Activated CD4-positive, alpha-beta T cell treated with anti-CD3 and anti-CD28 coated beads for 1 hour (primary cell): Measurements from ENCODE around the gene TIAM2.
"Not testable (repeated sequence)": the region's sequence is repeated elsewhere in the genome, so short reads cannot be mapped to it uniquely, and the experiment has no call there.

Experiments used
- DNase-seq: peaks from one replicate; pipeline ENCODE4 v3.0.0-alpha.2; 2020

The TIAM2 gene

DNA sequence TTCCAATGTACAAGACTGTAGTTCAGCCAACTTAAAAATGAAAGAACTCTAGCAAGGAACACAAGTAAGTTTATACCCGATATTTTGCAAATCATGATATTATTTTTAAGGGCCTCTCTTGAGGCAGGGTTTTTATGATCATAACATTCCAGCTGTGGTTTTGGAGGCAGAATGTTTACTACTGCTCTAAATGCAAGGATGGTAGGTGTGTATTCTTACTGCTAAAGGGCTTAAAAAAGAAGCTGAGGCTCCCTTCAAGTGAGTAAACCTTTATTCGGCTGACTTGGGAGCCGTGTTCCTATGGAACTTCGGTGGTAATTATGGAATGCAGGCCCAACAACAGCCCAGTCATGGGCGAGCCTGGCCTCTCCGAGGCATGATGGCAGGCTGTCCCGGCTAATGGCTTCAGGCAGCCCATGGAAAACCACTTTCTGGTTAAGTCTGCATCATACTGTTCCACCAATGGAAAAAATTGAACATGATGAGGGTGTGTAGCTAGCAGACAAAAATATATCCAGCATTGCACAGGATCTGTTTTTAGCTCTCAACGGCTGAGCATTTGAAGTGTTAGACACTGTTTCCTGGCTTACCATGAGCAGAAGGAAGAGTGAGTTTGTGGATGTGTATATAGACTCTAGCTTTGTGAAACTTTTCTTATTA lies 111.5 kb downstream of the TIAM2 start:
- DNase-seq: no peak

DNA sequence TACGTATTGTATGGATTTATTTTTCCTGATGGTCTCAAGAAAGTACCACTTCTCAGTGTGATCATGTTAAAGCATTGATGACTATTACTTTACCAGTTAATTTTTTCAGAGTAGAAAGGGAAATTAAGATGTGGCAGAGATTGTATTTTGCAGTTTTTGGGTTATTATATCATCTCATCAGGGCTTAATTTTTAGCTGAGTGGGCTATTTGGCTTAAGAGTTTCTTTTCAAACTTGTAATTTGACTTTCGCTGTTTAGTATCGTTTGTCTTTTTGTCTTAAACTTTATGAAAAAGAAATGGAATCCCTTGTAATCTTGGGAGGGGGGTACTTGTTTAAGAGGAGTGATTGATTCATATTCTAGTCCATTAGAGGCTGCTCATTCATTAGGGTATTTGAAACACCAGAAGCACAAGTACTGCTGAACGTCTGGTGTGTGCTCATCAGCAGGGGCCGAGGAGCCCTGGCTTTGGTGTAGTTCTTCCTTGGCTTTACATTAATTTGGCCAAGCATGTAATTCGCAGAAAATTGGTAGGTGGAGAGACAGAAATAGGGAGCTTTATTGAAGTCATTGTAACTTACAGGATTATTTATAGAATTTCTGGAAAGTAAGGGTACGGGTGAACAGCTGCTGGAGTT lies 112.4 kb downstream of the TIAM2 start:
- DNase-seq: no peak

DNA sequence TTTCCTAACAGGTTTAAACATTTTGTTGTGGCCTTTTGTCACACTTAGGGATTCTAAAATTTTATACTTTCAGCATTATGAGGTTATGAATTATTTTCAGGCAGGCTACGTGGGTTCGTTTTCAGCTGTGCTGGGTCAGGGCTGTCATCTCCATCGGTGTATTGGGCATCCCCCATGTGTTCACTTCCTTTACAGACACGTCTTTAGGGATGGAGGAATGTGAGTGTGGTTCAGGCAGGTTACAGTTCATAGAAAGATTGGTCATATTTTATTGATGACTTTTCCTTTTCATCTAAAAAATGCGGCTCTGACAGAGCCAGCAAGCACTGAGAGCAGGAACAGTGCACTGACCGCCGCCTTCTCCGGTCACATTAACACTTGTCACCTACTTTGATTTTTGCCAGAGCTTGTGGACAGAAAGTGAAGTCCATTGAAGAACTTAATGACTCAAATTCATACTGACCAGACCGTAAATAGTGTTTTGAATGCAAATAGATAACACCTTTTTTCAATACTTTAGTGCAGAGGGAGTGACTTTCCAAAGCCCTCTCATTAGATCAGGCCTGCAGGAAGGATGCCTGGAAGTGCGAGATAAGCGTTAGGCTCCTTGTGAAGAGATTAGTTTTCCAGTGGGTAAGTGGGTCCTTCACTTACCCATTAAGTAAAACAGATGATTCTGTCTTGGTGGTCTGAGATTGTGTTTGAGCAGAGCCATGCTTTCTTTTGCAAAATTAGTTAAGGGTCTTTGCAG lies 113.1 kb downstream of the TIAM2 start:
- no peak for DNase-seq

DNA sequence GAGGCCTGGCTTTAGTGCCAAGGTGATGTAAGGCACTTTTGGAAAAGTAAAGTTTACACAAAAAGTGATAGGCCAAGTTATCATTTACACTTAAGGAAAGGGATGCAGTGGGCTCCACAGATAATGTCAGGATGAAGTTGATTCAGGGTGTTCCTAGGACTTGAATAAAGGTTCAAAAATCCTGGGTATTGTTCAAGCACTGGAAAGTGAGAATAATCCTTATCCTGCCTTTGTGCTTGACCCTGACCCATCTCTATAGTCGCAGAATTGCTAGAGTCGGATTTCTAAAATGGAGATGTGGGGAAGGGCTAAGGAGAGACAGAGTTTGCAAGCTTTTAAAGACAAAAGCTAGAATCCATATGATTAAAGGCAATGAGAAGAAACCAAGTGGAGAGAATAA lies 115.6 kb downstream of the TIAM2 start:
- no peak for DNase-seq

DNA sequence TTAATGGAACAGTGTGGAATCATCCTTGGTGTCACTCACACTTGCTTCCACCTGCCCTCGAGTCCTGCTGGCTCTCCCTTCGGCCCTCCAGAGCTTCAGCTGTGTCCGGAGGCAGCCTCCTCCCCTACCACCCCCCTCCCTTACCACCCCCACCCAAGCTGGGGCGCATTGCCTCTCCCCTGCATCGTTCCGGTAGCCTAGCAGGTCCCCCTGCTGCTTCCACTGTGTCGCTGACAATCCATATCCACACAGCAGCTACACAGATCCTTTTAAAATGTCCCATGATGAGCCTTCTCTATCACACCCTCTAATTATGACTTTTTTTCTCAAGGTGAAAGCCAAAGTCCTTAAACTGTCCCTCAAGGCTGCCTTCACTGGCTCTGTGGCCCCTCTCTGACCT lies 117.6 kb downstream of the TIAM2 start:
- DNase-seq: no peak

DNA sequence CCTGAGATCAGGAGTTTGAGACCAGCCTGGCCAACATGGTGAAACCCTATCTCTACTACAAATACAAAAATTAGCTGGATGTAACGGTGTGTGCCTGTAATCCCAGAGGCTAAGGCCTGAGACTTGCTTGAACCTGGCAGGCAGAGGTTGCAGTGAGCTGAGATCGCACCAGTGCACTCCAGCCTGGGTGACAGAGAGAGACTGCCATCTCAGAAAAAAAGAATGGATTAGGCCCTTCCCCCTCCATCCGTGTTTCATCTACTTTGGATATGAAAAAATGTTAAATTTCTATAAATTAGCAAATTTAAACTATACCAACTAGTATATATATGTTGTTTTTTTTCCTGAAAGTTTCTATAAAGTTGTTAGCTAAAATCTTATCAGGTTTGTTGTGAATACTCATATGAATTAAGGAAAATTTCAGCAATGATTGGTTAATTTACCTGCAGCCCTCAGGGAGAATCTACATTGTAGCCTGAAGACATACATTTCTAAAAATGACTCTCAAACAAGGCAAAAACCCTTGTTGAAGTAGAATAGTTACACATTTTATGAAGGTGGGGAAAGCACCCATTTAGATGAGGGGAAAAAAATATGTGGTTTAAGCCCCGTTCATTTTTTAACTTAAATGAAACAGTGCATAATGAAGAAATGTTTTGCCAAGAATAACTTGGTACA lies 120.9 kb downstream of the TIAM2 start:
- DNase-seq: no peak

DNA sequence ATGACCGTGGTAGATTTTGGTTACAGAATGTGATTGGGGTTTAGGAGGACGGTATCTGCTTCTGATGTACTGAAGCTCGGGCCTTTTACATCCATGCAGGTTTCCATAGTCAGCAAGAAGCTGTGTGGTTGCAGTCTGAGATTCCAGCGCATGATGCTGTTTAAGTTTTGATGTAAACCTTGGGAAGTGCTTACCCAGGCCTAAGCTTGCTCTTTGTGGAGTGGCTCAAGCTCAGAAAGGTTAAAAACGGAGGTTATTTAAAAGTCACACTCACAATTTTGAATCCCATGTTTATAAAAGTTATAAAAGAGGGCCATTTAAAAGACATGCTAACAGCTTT lies 121.4 kb downstream of the TIAM2 start:
- DNase-seq: no peak

DNA sequence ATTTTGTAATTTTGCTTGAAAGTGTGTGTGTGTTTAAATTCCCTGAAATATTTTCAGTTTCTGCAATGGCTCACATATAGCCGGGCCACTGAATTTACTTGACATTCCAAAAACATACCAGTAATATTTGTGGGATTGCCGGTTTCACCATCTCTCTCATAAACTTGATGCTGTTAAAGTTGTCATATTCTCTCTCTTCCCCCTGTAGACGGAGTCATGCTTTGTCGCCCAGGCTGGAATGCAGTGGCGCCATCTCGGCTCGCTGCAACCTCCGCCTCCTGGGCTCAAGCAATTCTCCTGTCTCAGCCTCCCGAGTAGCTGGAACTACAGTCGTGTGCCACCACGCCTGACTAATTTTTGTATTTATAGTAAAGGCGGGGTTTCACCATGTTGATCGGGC lies 122.1 kb downstream of the TIAM2 start:
- DNase-seq: no peak

DNA sequence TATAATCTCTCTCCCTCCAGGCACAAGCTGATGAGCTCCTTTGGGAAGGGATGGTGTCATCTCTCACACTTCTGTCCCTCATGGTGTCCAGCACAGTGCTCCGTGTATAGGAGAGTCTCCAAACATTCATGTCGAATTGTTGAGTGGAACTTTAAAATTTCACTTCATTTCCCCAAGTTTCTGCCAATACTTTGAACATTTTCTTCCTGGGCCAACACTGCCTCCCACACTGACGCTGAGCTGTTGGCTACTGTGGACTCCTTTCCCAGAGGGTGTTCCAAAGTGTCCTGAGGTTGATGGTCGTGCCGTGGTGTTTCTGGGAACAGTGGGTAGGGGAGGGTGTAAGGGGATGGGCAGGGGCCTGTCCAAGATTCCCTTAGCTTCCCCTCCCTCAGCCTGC lies 122.7 kb downstream of the TIAM2 start:
- no peak for DNase-seq

DNA sequence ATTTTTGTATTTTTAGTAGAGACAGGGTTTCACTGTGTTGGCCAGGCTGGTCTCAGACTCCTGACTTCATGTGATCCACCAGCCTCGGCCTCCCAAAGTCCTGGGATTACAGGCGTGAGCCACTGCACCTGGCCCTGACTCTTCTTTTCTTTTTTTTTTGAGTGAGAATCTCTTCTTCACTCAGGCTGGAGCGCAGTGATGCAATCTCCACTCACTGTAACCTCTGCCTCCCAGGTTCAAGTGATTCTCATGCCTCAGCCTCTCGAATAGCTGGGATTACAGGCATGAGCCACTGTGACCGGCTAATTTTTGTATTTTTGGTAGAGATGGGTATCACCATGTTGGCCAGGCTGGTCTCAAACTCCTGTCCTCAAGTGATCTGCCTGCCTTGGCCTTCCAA lies 124.1 kb downstream of the TIAM2 start:
- not testable (repeated sequence) for DNase-seq

DNA sequence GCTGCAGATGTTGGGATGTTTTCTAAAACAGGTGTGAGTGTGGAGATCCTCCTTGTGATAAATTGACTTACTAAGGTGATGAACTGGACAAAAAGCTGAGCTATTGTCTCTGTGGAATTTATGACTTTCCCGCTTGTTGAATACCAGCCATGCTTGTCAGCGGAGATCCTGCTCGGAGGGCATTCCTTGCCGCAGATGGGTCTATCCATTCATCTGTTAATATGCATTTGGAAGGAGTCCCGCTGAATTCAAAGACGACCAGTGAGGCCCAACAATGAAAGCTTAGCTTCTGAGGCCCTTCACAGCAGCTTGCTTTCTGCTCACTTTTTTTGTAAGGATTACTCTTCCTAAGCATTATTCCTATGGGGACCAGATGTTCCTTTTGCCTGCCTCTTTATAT lies 124.9 kb downstream of the TIAM2 start:
- no peak for DNase-seq

DNA sequence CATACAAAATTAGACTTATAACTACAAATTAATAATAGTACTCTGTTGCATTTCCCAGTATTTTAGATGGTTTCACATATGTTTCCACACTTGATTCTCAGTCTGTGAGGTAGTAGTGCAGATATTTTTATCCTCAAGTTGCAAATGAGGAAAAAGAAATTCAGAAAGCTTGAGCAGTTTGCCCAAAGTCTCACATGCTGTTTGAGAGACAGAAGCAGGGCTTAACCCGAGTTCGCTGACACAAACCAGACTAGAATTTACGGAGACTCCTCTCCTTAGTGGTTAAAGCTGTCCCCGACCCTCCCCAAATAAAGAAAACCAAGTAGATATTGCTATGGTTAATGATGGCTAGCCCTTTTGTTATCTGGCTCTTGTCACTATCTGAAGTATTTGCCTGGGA lies 126.2 kb downstream of the TIAM2 start:
- no peak for DNase-seq

DNA sequence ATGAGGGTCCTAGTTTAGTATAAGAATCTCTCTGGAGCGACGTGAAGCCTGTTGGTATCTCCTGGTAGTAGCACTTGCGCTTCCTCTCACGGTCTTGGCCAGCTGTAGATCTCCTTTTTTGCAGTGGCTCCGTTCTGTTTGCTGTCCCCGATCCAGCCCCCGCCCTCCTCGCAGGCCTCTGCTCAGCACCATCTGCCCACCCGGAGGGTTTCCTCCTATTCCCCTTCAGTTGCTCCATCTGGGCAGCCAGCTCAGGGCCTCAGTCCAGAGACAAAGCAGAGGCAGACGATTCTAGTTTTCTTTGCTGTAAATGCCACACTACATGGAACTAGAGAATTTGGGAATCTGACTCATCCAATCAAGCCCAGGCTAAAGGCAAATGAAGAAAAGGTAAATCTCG lies 126.6 kb downstream of the TIAM2 start:
- no peak for DNase-seq

DNA sequence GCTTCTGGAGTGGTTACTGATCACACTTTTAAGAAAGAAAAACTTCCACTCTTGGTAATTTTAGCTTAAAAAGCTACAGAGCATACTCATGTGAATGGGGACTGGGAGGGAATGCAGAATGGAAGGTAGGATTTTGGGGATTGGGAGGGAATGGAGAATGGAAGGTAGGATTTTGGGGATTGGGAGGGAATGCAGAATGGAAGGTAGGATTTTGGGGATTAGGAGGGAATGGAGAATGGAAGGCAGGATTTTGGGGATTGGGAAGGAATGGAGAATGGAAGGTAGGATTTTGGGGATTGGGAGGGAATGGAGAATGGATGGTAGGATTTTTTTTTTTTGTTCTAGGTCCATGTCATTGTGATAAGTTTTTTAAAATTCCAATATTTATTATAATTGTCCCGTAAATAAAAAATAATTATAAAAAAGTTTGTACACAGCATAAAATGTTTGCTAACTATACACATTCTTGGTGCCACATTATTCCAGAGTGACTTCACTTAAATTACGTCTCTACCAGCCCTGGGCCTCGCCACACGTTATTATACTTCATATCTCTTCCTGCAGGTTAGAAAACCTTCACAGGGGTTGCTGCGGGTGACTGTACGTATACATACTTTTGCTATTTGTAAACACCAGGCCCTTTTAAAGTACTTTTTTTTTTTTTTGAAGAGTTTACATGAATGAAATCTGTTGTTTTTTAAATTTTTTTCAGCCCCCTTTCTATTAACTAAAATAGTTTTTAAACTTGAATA lies 127.3 kb downstream of the TIAM2 start:
- DNase-seq: no peak

DNA sequence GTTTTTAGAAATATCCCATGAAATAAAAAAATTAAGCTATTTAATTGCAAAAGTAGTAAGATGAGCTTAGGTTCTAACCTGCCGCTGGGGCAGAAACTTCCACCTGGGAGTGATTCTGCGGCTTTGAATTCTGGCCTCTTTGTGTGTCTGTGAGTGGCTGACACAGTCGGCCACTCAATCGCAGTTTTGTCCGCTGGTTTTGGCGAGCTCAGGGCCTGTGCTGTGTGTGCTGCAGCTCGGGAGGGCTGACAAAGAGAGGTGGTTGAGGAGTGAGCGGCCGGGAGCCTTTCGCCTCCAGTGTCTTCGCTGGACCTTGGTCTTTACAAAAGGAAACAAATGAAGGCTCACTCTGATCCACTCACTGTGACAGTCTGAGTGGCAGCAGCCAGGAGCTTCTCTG lies 128.4 kb downstream of the TIAM2 start:
- no peak for DNase-seq

DNA sequence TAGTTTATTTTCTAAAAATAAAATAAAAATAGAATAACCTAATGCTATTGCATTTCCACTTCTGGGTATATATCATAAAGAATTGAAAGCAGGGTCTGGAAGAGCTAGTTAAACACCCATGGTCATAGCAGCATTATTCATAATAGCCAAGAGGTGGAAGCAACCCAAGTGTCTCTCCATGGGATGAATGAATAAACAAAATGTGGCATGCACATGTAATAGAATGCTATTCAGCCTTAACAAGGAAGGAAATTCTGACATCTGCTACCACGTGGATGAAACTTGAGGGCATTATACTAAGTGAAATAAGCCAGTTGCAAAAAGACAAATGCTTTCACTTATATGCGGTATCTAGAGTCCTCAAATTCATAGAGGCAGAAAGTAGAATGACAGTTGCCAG lies 130.8 kb downstream of the TIAM2 start:
- DNase-seq: no peak

DNA sequence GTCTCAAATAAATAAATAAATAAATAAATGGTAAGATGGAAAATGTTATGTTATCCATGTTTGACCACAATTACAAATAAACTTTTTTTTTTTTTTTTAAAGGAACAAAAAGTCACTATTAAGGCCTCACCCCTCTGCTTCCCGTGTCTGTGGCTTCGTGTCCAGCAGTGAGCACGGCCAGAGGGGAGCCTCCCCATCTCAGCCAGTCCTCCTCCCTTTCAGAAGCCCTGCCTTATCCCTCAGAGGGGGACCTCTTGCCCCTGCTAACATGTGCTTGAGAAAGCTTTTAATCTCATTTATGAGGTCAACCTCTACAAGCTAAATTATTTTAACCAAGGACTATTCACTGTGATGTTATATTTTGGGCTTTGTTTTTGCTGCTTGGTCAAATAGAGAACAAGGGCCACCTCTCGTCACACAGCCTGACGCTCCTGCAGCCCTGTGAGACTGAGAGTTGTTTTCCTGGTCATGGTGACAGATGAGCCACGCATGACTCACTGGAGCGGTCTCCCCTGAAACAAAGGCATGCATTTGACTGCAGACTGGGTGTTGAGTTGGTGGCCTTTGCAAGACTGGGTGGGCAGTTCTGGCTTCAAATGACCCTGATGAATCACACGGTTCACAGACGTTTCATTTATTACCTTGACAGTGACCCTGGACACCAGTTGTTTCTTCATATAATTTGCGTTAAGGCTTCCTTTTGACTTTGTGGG lies 131.8 kb downstream of the TIAM2 start:
- DNase-seq: no peak

DNA sequence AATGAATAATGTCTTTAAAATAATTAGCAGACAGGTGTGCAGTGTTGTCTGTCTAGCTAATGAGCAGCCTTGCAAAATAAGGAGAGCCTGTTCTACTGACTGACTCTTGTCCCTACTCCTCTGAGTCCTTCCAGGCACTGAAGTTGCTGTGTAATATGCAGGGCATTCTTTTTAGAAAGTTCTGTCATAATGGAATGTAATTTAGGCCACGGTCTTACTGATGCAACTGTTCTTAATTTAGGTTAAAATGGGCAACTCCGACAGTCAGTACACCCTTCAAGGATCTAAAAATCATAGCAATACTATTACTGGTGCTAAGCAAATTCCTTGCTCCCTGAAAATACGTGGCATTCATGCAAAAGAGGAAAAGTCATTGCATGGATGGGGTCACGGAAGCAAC lies 133.9 kb downstream of the TIAM2 start:
- no peak for DNase-seq

DNA sequence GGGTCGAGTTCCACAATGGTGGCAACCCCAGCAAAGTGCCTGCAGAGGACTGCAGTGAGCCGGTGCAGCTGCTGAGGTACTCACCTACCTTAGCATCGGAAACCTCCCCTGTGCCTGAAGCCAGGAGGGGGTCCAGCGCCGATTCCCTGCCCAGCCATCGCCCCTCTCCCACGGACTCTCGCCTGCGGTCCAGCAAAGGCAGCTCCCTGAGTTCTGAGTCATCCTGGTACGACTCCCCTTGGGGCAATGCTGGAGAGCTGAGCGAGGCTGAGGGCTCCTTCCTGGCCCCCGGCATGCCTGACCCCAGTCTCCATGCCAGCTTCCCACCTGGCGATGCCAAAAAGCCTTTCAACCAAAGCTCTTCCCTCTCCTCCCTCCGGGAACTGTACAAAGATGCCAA lies 134.6 kb downstream of the TIAM2 start:
- DNase-seq: no peak

DNA sequence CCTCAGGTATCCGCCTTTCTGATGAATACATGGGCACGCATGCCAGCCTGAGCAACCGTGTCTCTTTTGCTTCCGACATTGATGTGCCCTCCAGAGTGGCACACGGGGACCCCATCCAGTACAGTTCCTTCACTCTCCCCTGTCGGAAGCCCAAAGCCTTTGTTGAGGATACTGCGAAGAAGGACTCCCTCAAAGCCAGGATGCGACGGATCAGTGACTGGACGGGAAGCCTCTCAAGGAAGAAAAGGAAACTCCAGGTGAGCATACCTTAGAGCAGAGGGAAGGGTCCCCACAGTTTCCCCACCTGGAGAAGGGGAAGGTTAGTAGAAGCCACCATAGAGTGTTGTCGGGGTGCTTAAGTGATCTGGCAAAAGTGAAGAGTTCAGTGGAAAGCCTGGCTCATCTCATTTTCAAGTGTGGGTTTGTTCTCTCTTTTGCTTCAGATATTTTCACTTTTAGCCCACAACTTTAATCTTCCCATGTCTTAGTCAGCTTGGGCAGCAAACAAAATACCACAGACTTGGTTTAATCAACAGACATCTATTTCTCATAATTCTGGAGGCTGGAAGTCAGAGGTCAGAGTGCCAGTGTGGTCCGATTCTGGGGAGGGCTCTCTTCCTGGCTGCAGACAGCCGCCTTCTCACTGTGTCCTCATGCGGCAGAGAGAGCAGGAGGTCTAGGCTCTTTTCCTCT lies 135.2 kb downstream of the TIAM2 start:
- DNase-seq: no peak

DNA sequence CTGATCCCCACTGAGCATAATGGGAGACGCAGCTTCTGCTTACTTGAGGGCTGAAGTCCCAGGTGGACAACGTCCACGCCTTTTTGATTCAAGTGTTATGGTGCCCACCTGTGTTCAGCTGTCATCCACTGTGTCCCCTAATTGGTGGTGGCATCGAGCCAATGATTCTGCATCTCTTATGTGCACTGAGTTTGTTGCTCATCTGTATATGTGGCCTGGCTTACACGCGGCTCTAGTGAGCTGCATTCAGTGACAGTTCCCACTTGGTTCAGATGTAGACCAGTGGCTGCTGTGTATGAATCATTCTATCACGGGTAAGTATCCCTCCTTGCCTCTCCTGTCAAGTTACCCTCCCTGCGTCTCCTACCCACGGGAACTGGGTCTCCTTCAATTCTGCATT lies 137.5 kb downstream of the TIAM2 start:
- DNase-seq: no peak

DNA sequence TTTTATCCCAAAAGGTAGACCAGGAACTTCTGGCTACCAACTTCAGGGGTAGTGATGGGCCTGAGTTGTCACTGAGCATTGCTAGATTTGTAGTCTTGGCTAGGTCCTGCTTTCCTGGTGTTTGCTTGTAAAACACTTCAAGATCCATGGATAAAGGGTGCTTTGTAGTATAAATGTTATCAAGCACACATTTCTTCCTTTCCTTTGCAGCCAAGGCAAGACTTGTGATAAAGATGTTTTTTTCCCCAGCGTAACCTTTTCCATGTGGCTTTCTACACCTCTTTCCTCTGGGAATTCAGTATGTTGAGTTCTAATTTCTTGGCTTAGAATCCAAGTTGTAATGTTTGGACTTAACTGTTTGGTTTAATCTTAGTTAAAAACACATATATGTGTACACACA lies 145.9 kb downstream of the TIAM2 start:
- DNase-seq: no peak
